ENCODE results near the gene EPHA8.

Gene EPHA8

GRCh38 chr1:22527555-22528296 is 35.6 kb upstream of the EPHA8 start:
- TF ChIP-seq GABPA (IDR thresholded peaks at IDR 0.05; ENCODE audit: low read depth): no peak
- TF ChIP-seq POLR2AphosphoS5 (IDR thresholded peaks at IDR 0.05; ENCODE audit: low read depth): no peak
- Histone ChIP-seq H3K27me3 (ENCODE audit: insufficient read depth, poor library complexity, severe bottlenecking) (no peaks in the 10 kb centered on the region), H3K27ac (replicated peaks) (no peak overlapping the region), H3K4me3 (replicated peaks; ENCODE audit: insufficient read depth, low read length) (no peak overlapping the region)
- no peak for DNase-seq (ENCODE audit: low read depth in 1 of 2, low spot score in 1 of 2)

GRCh38 chr1:22528451-22528850 is 34.8 kb upstream of the EPHA8 start:
- no peak overlapping the region for H3K27ac ChIP-seq (replicated peaks)
- H3K4me3 ChIP-seq (replicated peaks; ENCODE audit: insufficient read depth, low read length): no peak overlapping the region
- no peaks in the 10 kb centered on the region for H3K27me3 ChIP-seq (ENCODE audit: insufficient read depth, poor library complexity, severe bottlenecking)
- DNase-seq (ENCODE audit: low read depth in 1 of 2, low spot score in 1 of 2): no peak
- TF ChIP-seq REST (IDR thresholded peaks at IDR 0.05; ENCODE audit: insufficient replicate concordance, low read depth) (no peak), SPI1 (IDR thresholded peaks at IDR 0.05; ENCODE audit: borderline replicate concordance, low read depth) (no peak), GABPA (IDR thresholded peaks at IDR 0.05; ENCODE audit: low read depth) (no peak), CTCF (IDR thresholded peaks at IDR 0.05; ENCODE audit: insufficient read depth, low read length) (no peak), POLR2AphosphoS5 (IDR thresholded peaks at IDR 0.05; ENCODE audit: low read depth) (no peak)

GRCh38 chr1:22529901-22530621 is 33.2 kb upstream of the EPHA8 start:
- TF ChIP-seq SPI1 (IDR thresholded peaks at IDR 0.05; ENCODE audit: borderline replicate concordance, low read depth): no peak
- TF ChIP-seq REST (IDR thresholded peaks at IDR 0.05; ENCODE audit: insufficient replicate concordance, low read depth): no peak
- TF ChIP-seq POLR2AphosphoS5 (IDR thresholded peaks at IDR 0.05; ENCODE audit: low read depth): no peak
- TF ChIP-seq GABPA (IDR thresholded peaks at IDR 0.05; ENCODE audit: low read depth): no peak
- no peak for TF ChIP-seq CTCF (IDR thresholded peaks at IDR 0.05; ENCODE audit: insufficient read depth, low read length)
- H3K27ac ChIP-seq (replicated peaks): no peak overlapping the region
- H3K27me3 ChIP-seq (ENCODE audit: insufficient read depth, poor library complexity, severe bottlenecking): no peaks in the 10 kb centered on the region
- no peak overlapping the region for H3K4me3 ChIP-seq (replicated peaks; ENCODE audit: insufficient read depth, low read length)
- DNase-seq (ENCODE audit: low read depth in 1 of 2, low spot score in 1 of 2): no peak

GRCh38 chr1:22530715-22531114 is 32.6 kb upstream of the EPHA8 start:
- no peaks in the 10 kb centered on the region for H3K27me3 ChIP-seq (ENCODE audit: insufficient read depth, poor library complexity, severe bottlenecking)
- no peak overlapping the region for H3K27ac ChIP-seq (replicated peaks)
- no peak overlapping the region for H3K4me3 ChIP-seq (replicated peaks; ENCODE audit: insufficient read depth, low read length)
- DNase-seq (ENCODE audit: low read depth in 1 of 2, low spot score in 1 of 2): no peak
- TF ChIP-seq REST (IDR thresholded peaks at IDR 0.05; ENCODE audit: insufficient replicate concordance, low read depth): no peak
- no peak for TF ChIP-seq GABPA (IDR thresholded peaks at IDR 0.05; ENCODE audit: low read depth)
- TF ChIP-seq SPI1 (IDR thresholded peaks at IDR 0.05; ENCODE audit: borderline replicate concordance, low read depth): no peak
- TF ChIP-seq CTCF (IDR thresholded peaks at IDR 0.05; ENCODE audit: insufficient read depth, low read length): no peak
- no peak for TF ChIP-seq POLR2AphosphoS5 (IDR thresholded peaks at IDR 0.05; ENCODE audit: low read depth)

All from HL-60 (cell line).